Muscle of leg (tissue), 11 donors: ENCODE measurements around the gene ZBTB12. TPM values are rescaled to one million over a fixed set of nuclear protein-coding genes. Genes with fewer than 3 reads are reported as not detected.

ENCODE experiments used
- DNase-seq: peaks from one replicate; pipeline ENCODE4 v3.0.0; 2013
- H3K27ac ChIP-seq: one replicate; pipeline ENCODE4 v1.5.1; 2013; ENCODE audit warnings: mild to moderate bottlenecking, low read length, control low read depth
- H3K27me3 ChIP-seq: one replicate; pipeline ENCODE4 v1.6.1; 2013; ENCODE audit warnings: low read length; ENCODE audit not compliant: control insufficient read depth, insufficient read depth
- H3K36me3 ChIP-seq: one replicate; pipeline ENCODE4 v1.6.1; 2013; ENCODE audit warnings: low read length; ENCODE audit not compliant: control insufficient read depth, insufficient read depth
- H3K4me1 ChIP-seq: one replicate; pipeline ENCODE4 v1.6.1; 2013; ENCODE audit warnings: low read length; ENCODE audit not compliant: control insufficient read depth, insufficient read depth
- H3K4me3 ChIP-seq: one replicate; pipeline ENCODE4 v1.5.1; 2013; ENCODE audit warnings: low read length, control low read depth
- H3K9me3 ChIP-seq: replicated peaks from 2 replicates; pipeline ENCODE4 v1.6.1; 2013; ENCODE audit warnings: low read depth, low read length; ENCODE audit not compliant: control insufficient read depth
- WGBS: methylation state at CpG from one replicate; pipeline ENCODE4 v1.1.5; 2013; ENCODE audit warnings: missing lambda C conversion rate; ENCODE audit not compliant: insufficient coverage; 5-methylcytosine and 5-hydroxymethylcytosine counted together
- polyA plus RNA-seq, 8 donors: library from polyadenylated mRNA; unstranded; fragments of 120-200 nt; gene quantifications; one replicate each; pipeline versions ENCODE4 v1.2.1 to v1.2.3, GENCODE V29; 2013; ENCODE audit warnings: inconsistent platforms in 1 of 8, low replicate concordance in 1 of 8; ENCODE audit not compliant: insufficient read length in 8 of 8, insufficient read depth in 1 of 8
- total RNA-seq: library from RNA; stranded (reverse); fragments of 120-200 nt; gene quantifications from one replicate; pipeline ENCODE4 v1.2.4, GENCODE V29; 2013

ZBTB12 gene
- total and polyA plus RNA-seq, 9 donors, result 2.7 to 15.3 (median 14.0) TPM

DNA sequence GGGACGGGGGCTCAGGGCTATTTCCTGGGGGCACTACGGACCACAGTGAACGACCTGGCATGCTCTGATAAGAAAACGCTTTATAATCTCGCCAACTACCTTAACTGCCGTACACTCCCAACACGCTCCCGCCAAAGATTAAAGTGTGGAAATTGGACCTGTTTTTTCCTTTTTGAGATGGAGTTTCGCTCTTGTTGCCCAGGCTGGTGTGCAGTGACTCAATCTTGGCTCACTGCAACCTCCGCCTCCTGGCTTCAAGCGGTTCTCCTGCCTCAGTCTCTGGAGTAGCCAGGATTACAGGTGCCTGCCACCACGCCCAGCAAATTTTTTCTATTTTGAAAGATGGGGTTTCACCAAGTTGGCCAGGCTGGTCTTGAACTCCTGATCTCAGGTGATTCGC is 22.7 kb downstream of the ZBTB12 start:
- Histone ChIP-seq H3K4me1 (peaks cover 2% of the 10 kb centered on the region), H3K27ac (no peak overlapping the region), H3K9me3 (no peaks in the 10 kb centered on the region), H3K36me3 (peaks cover 42% of the 10 kb centered on the region), H3K4me3 (no peak overlapping the region), H3K27me3 (no peaks in the 10 kb centered on the region)
- 76% methylated on average over 8 of the region's 13 CpGs for WGBS
- DNase-seq, result no peak

DNA sequence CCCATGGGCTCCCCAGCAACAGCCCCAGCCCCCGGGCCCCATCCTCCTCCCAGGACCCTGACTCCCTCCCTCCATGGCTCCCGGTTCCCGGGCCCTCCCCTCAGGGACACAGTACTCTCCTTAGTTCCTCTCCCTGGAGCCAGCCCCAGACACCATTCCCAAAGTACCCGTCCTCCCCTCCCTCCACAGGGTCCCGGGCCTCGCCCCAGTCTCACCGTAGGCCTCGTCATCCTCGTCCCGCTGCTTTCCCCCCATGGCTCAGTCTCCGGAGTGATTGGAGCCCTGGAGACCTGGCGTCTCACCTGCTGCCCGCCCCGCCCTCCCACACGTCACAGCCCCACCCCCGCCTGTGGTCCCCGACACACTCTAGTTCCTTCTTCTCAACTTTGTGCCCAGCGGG is 23.2 kb downstream of the ZBTB12 start, which contains the start of gene SLC44A4:
TSS of gene SLC44A4 (minus strand) at position 272 of the 400 bp plus-strand sequence. CDS start at position 255, 17 bp downstream.
- H3K27ac ChIP-seq, result no peak within 1 kb of the TSS
- peaks cover 39% of the 10 kb centered on the region for H3K36me3 ChIP-seq
- no peak within 1 kb of the TSS for H3K4me3 ChIP-seq
- no peaks in the 10 kb centered on the region for H3K27me3 ChIP-seq
- no peaks in the 10 kb centered on the region for H3K9me3 ChIP-seq
- DNase-seq, result no peak
- 21% methylated on average over 15 of the region's 18 CpGs for WGBS
- peaks cover 2% of the 10 kb centered on the region for H3K4me1 ChIP-seq

DNA sequence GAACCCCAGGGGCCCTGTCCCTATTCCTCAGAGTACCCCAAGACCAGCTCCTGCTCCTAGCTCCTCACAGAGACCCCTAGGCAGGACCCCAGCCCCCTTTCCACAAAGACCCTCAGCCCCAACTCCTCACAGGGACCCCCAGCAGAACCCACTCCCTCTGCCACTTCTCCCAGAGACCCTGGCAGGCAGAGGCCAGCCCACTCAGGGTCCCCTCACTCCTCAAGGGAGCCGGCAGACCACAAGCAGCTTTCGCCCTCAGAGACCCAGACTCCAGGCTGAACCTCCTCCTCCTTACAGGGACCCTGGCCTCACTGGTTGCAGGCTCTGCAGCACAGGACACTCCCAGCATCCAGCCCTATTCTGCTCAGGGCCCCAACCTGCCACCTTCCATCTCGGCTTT is 23.7 kb downstream of the ZBTB12 start:
- Histone ChIP-seq H3K9me3 (no peaks in the 10 kb centered on the region), H3K36me3 (peaks cover 33% of the 10 kb centered on the region), H3K27me3 (no peaks in the 10 kb centered on the region), H3K4me3 (no peak overlapping the region), H3K4me1 (peaks cover 2% of the 10 kb centered on the region), H3K27ac (no peak overlapping the region)
- 47% methylated on average over 3 of the region's 3 CpGs for WGBS
- DNase-seq, result no peak

DNA sequence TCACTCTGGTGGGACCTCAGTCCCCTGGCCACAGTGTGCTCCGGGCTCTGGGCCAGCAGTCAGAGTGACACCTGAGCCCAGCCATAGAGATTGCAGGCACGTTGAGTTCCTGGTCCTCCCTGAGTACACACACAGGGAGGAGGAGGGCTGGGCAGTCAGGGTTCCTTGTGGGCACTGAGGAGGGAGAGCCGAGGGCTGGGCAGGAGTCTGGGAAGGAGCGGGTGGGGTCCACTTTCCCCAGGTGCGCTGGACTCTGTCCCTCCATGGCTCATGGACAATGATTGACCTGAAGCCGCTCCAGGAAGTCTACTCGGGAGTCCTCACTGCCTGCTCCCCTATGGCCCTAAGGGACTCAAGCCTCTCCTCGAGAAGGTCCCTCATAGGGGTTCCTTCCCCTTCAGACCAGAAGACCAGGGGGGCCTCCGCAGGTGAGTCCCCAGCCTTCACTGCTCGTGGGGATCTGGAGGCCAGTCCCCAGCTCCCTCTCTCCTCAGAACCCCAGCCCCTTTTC is 24.2 kb downstream of the ZBTB12 start:
- no peak overlapping the region for H3K27ac ChIP-seq
- H3K36me3 ChIP-seq, result peaks cover 28% of the 10 kb centered on the region
- WGBS, result 67% methylated on average over 7 of the region's 10 CpGs
- H3K4me1 ChIP-seq, result peaks cover 1% of the 10 kb centered on the region
- H3K9me3 ChIP-seq, result no peaks in the 10 kb centered on the region
- no peaks in the 10 kb centered on the region for H3K27me3 ChIP-seq
- no peak overlapping the region for H3K4me3 ChIP-seq
- DNase-seq, result no peak

DNA sequence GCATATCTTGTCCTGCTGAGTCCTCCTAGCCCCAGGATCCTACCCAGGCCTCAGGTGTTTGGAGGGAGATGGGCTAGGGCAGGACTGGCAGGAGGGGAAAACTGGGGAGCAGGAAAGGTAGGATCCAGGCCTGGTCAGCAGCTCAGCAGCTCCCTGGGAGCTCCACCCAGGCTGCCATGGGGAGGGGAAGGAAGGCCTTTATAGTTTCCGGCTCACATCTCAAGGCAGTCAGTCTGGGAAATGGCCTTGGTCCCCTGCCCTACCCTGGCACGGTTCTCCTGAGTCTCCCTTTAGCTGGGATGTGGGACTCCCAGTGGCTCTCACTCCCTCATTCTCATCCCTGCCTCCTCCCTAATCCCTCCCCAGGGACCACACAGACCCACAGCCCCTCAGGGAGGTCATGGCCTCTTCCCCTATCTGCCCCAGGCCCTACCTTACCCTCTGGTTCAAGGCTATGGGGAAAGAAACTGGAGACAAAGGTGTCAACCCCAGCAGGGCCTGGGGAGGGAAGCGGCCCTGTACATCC is 24.7 kb downstream of the ZBTB12 start:
- no peaks in the 10 kb centered on the region for H3K9me3 ChIP-seq
- H3K27me3 ChIP-seq, result no peaks in the 10 kb centered on the region
- H3K4me1 ChIP-seq, result no peaks in the 10 kb centered on the region
- WGBS, result 50% methylated on average over 2 of the region's 3 CpGs
- peaks cover 23% of the 10 kb centered on the region for H3K36me3 ChIP-seq
- DNase-seq, result no peak
- H3K4me3 ChIP-seq, result no peak overlapping the region
- no peak overlapping the region for H3K27ac ChIP-seq

DNA sequence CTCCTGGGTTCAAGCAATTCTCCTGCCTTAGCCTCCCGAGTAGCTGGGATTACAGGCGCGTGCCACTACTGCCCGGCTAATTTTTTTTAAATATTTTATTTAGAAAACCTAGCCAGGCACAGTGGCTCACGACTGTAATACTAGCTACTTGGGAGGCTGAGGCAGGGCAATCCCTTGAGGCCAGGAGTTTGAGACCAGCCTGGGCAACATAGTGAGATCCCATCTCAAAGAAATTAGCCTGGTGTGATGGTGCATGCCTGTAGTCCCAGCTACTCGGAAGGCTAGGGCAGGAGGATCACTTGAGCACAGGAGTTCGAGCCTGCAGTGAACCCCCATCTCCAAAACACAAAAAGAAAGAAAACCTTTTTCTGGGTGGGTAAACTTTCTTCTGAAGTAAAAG is 25.5 kb downstream of the ZBTB12 start:
- DNase-seq, result no peak
- WGBS, result no CpG with 5 or more reads among the region's 7 CpGs
- Histone ChIP-seq H3K4me3 (no peak overlapping the region), H3K27ac (no peak overlapping the region), H3K36me3 (peaks cover 18% of the 10 kb centered on the region), H3K27me3 (peaks cover 3% of the 10 kb centered on the region), H3K9me3 (no peaks in the 10 kb centered on the region), H3K4me1 (no peaks in the 10 kb centered on the region)

DNA sequence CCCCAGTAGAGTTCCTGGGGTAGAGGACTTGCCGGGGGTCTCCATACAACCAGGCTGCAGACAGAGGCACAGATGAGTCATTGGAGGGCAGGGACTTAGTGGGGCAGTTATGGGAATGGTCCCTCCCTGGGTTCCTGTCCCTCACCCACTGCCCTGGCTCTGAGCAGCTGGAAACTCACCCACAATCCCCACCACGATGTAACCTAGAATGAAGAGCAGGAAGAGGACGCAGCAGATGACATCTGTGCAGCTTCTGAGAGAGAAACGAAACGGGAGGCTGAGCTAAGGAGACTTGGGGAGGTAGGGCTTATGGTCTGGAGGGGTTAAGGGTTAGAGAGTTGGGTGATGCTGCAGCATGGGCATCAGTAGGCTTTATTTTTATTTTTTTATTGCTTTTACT is 26.0 kb downstream of the ZBTB12 start:
- Histone ChIP-seq H3K27me3 (peaks cover 3% of the 10 kb centered on the region), H3K9me3 (no peaks in the 10 kb centered on the region), H3K27ac (no peak overlapping the region), H3K36me3 (peaks cover 13% of the 10 kb centered on the region), H3K4me3 (no peak overlapping the region), H3K4me1 (peaks cover 2% of the 10 kb centered on the region)
- DNase-seq, result no peak
- WGBS, result 43% methylated on average over 3 of the region's 5 CpGs

DNA sequence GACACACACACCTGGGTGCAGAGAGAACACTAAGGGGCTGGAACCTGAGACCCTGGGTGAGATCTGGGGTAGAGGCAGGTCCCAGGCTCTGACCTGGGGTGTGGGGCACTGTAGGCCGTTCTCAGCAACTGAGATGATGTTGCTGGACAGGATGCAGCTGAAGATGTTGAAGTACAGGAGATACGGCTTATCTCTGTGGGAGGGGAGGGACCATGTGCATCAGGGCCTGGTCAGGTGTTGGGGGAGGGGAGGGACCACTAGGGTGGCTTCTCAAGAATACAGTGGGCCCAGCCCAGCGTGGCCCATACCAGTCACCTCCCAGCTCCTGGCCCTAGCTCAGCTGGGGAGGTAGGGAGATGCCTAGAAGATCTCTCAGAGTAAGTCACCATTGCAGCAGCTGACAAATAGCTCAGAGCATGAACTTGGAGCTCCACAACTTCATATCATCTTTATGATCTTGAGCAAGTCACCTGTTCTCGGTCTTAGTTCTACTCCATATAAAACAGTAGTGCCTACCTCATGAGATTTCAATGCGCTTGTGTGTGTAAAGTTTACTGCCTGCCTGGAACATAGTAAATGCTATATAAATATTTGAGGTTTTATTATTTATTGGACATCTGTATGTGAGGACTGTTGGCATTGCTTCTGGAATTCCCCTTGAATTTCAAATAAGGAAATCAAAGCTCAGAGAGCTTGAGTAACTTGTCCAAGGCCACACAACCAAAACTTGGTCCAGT is 26.9 kb downstream of the ZBTB12 start:
- H3K4me1 ChIP-seq, result peaks cover 4% of the 10 kb centered on the region
- H3K9me3 ChIP-seq, result no peaks in the 10 kb centered on the region
- peaks cover 5% of the 10 kb centered on the region for H3K36me3 ChIP-seq
- no peak overlapping the region for H3K4me3 ChIP-seq
- DNase-seq, result no peak
- no peak overlapping the region for H3K27ac ChIP-seq
- 76% methylated on average over 3 of the region's 5 CpGs for WGBS
- H3K27me3 ChIP-seq, result peaks cover 3% of the 10 kb centered on the region

DNA sequence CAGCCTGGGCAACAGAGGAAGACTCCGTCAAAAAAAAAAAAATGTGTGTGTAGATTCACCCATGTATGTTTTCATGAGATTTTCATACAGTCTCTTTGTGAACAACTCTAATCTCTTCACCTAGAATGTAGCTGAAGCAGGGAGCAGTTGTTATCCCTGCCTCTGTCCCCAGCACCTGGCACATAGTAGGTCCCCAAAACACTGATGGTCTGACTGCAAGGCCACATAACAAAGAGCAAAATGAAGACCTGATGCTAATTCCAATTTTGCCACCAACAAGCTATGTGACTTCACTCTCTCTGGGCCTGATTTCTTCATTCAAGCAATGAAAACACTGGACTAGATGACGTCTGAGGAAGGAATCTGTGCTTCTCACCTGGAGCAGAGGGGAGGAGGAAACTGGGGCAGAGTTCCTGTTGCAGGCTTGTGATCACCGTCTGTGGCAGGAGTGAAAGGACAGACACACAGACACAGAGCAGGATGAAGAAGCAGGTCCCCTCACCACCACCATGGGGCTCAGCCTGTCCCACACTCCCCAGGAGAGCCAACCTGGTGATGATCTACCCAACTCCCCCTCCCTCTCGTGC is 27.7 kb downstream of the ZBTB12 start:
- H3K9me3 ChIP-seq, result no peaks in the 10 kb centered on the region
- H3K4me3 ChIP-seq, result no peak overlapping the region
- peaks cover 4% of the 10 kb centered on the region for H3K4me1 ChIP-seq
- H3K36me3 ChIP-seq, result no peaks in the 10 kb centered on the region
- H3K27me3 ChIP-seq, result peaks cover 6% of the 10 kb centered on the region
- WGBS, result 70% methylated on average over 2 of the region's 4 CpGs
- H3K27ac ChIP-seq, result no peak overlapping the region
- no peak for DNase-seq

DNA sequence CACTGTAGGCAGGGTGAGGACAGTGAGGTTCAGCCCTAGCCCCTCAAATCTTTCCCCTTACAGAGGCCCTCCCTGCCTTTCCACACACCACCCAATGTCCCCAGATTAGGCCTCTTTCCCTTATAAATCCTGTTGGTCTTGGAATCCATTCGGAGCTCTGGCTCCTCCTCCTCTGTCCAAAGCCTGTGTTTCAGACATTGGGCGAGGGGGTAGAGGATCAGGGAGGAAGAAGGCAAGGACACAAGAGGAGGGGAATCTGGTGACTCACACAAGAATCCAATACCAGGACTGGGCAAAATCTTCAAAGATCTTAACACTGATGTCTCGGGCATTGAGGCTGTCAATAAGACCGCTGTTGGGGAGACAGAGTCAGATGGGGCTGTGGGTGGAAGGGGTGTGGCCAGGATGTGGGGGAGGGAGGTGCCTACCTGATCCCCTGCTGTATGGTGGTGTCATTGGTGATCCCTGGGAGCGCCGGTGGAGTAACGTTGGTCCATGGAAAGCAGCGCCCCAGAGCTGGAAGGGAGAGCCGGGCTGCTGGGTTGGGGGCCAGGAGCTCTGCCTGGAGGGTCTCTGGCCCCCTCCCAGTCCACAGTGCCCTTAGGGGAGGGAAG is 30.7 kb downstream of the ZBTB12 start:
- H3K27ac ChIP-seq, result no peak overlapping the region
- no peaks in the 10 kb centered on the region for H3K36me3 ChIP-seq
- peaks cover 4% of the 10 kb centered on the region for H3K4me1 ChIP-seq
- no peak overlapping the region for H3K4me3 ChIP-seq
- no peaks in the 10 kb centered on the region for H3K9me3 ChIP-seq
- peaks cover 6% of the 10 kb centered on the region for H3K27me3 ChIP-seq
- WGBS, result 34% methylated on average over 7 of the region's 9 CpGs
- no peak for DNase-seq
